Measurements from ENCODE around the gene NDC80. TPM values are rescaled to one million over a fixed set of nuclear protein-coding genes. Genes with fewer than 3 reads are reported as not detected.

NDC80 gene
- total RNA-seq, 1 experiment from 2014 or later: 89.2 TPM

DNA sequence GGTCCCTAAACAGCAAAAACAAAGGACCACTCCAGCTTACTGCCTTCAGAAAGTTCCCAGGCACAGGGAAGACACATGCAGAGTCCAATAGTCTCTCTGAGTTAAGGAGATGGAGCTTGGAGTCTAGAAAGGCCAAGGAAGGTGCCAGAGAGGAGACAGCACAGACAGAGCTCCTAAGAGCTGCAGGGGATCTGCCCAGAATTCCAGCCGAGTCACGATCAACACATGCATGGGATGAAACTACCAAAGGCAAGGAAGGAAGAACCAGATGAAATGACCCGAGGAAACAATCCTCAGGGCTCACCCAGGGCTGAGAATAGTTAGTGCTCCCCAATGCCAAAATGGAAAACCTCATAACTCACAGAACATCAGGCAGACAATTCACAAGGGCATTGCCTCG lies 15.5 kb upstream of the NDC80 start:
- H3K4me1 ChIP-seq (replicated peaks; ENCODE audit: insufficient read depth): no peaks in the 10 kb centered on the region
- no peaks in the 10 kb centered on the region for H3K36me3 ChIP-seq (ENCODE audit: low read depth)
- no peak for TF ChIP-seq EZH2 (IDR thresholded peaks at IDR 0.05; ENCODE audit: low read depth)
- no peak for TF ChIP-seq CTCF (conservative IDR thresholded peaks at IDR 0.05)
- POLR2A ChIA-PET (ENCODE audit: unreplicated experiment): interaction anchor here (0.6 kb wide), 1 partner anchor 9 kb away, joined by 9 read pairs; no protein-coding TSS in a partner anchor
- no peaks in the 10 kb centered on the region for H3K27me3 ChIP-seq (ENCODE audit: insufficient read depth, low read depth)
- no peaks in the 10 kb centered on the region for H3K9me2 ChIP-seq (ENCODE audit: insufficient read depth)
- no peaks in the 10 kb centered on the region for H3F3A ChIP-seq (ENCODE audit: insufficient read depth, low read depth)
- no peaks in the 10 kb centered on the region for H4K20me1 ChIP-seq (ENCODE audit: insufficient read depth)
- H2AFZ ChIP-seq: no peak overlapping the region
- BruUV-seq (replicated peaks): no TSS peak
- no peak overlapping the region for H3K27ac ChIP-seq
- H3K4me2 ChIP-seq: no peak overlapping the region
- CTCF ChIA-PET: interaction anchor here (1.5 kb wide), 1 partner anchor 970 kb away, joined by 4 read pairs; no protein-coding TSS in a partner anchor
- intact Hi-C loops (cut with micrococcal nuclease; ENCODE audit: unreplicated experiment): no loop called here
- no peaks in the 10 kb centered on the region for H3K79me2 ChIP-seq (ENCODE audit: low read depth)
- no peak overlapping the region for H3K4me3 ChIP-seq
- no peak for DNase-seq
- no peaks in the 10 kb centered on the region for H3K9me3 ChIP-seq (ENCODE audit: insufficient read depth, low read depth)

DNA sequence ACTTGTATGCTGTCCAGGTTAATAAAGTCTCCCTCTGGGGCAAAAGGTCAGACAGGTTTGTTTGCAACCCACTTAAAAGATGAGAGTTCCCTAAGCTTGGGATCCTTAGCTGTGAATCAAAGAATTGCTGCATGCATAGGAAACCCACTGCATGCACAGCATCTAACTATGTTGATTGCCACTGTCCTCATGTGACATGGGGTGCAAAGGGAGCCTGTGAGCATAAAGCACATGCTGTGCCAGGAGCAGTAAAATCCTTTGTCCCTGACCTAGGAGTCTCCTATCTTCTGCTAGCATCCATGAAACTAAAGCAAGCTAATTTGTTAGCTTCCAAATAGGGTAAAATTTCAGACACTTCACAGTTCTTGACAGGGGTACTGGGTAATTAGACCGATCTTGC lies 13.8 kb upstream of the NDC80 start:
- CTCF ChIA-PET: interaction anchor here (1.5 kb wide), 1 partner anchor 972 kb away, joined by 4 read pairs; no protein-coding TSS in a partner anchor
- H3F3A ChIP-seq (ENCODE audit: insufficient read depth, low read depth): no peaks in the 10 kb centered on the region
- H3K9me3 ChIP-seq (ENCODE audit: insufficient read depth, low read depth): no peaks in the 10 kb centered on the region
- no peaks in the 10 kb centered on the region for H3K27me3 ChIP-seq (ENCODE audit: insufficient read depth, low read depth)
- no peak overlapping the region for H3K4me3 ChIP-seq
- H4K20me1 ChIP-seq (ENCODE audit: insufficient read depth): no peaks in the 10 kb centered on the region
- no peak overlapping the region for H3K4me2 ChIP-seq
- no peak overlapping the region for H2AFZ ChIP-seq
- POLR2A ChIA-PET (ENCODE audit: unreplicated experiment): no interaction called here
- DNase-seq: no peak
- intact Hi-C loops (cut with micrococcal nuclease; ENCODE audit: unreplicated experiment): no loop called here
- H3K27ac ChIP-seq: no peak overlapping the region
- 0 out of 2 replicates have a peak, but pooled peaks cover 4% of the 10 kb centered on the region for H3K36me3 ChIP-seq (ENCODE audit: low read depth)
- BruUV-seq (replicated peaks): no TSS peak
- H3K4me1 ChIP-seq (replicated peaks; ENCODE audit: insufficient read depth): no peaks in the 10 kb centered on the region
- no peak for TF ChIP-seq CTCF (conservative IDR thresholded peaks at IDR 0.05)
- TF ChIP-seq EZH2 (IDR thresholded peaks at IDR 0.05; ENCODE audit: low read depth): no peak
- no peaks in the 10 kb centered on the region for H3K79me2 ChIP-seq (ENCODE audit: low read depth)
- no peaks in the 10 kb centered on the region for H3K9me2 ChIP-seq (ENCODE audit: insufficient read depth)

DNA sequence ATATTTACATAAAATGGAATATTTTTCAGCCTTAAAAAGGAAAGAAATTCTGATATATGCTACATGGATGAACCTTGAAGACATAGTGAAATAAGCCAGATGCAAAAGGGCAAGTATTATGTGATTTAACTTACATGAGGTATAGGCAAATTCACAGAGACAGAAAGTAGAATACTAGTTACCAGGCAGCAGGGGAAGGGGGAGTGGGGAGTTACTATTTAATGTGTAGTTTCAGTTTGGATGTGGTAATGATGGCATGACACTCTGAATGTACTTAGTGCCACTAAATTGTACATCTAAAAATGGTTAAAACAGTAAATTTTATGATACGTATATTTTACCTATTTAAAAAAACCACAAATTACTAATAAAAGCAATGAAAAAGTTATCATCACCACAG lies 12.1 kb upstream of the NDC80 start:
- TF ChIP-seq EZH2 (IDR thresholded peaks at IDR 0.05; ENCODE audit: low read depth) (no peak), CTCF (conservative IDR thresholded peaks at IDR 0.05) (no peak)

More for the DNA sequence above, 12.1 kb upstream of the NDC80 start:
- H3K36me3 ChIP-seq (ENCODE audit: low read depth): 0 out of 2 replicates have a peak, but pooled peaks cover 15% of the 10 kb centered on the region
- no peak for DNase-seq
- H3K9me2 ChIP-seq (ENCODE audit: insufficient read depth): no peaks in the 10 kb centered on the region
- POLR2A ChIA-PET (ENCODE audit: unreplicated experiment): no interaction called here
- H3K4me1 ChIP-seq (replicated peaks; ENCODE audit: insufficient read depth): no peaks in the 10 kb centered on the region
- H3F3A ChIP-seq (ENCODE audit: insufficient read depth, low read depth): no peaks in the 10 kb centered on the region
- BruUV-seq (replicated peaks): no TSS peak
- H4K20me1 ChIP-seq (ENCODE audit: insufficient read depth): no peaks in the 10 kb centered on the region
- no peak overlapping the region for H3K4me3 ChIP-seq
- no peaks in the 10 kb centered on the region for H3K27me3 ChIP-seq (ENCODE audit: insufficient read depth, low read depth)
- no peak overlapping the region for H3K4me2 ChIP-seq
- H3K79me2 ChIP-seq (ENCODE audit: low read depth): no peaks in the 10 kb centered on the region
- CTCF ChIA-PET: interaction anchor here (1.0 kb wide), 1 partner anchor 12 kb away, joined by 4 read pairs; no protein-coding TSS in a partner anchor
- H3K9me3 ChIP-seq (ENCODE audit: insufficient read depth, low read depth): no peaks in the 10 kb centered on the region
- intact Hi-C loops (cut with micrococcal nuclease; ENCODE audit: unreplicated experiment): no loop called here
- no peak overlapping the region for H3K27ac ChIP-seq
- no peak overlapping the region for H2AFZ ChIP-seq

All from PC-9 (cell line).